NCI-H146 (cell line): Measurements from ENCODE around the gene ANKK1.

ENCODE experiments used
- DNase-seq: peaks from one replicate; lab custom pipeline; 2025; lab: John Stamatoyannopoulos, UW

The ANKK1 gene

DNA sequence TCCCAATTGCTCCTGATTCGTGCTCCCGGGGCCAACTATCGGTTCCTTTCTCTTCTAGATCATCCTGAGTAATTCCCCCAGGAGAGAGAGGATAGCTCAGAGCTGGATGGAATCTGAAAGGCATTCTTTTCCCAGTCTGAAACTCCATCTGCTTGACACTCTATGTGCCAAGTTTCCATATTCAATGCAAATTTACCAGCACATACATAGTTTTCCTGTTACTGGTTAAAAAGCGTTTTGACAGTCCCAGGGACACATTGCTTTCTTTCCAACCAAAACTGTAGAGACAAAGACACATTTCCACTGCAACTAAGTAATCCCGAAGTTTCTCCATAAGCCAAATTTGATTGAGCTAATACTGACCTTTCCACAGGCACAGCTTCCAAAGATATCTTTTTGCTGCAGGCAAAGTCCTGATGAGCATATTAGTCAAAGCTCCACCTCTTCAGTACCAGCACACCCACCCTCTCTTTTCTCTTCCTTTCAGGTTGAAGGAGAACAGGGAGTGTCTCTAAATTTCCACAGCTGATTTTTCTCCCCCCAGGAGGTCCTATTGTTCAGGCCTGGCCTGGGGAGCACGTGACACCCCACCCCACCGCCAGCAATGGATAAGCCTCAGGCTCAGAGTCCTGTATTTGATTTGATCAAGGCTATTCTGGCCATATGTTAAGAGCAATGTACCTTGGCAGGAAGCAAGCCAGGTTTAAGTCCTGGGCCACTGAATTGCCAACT lies 9.7 kb upstream of the ANKK1 start:
- peak; percentile 85 for DNase-seq

DNA sequence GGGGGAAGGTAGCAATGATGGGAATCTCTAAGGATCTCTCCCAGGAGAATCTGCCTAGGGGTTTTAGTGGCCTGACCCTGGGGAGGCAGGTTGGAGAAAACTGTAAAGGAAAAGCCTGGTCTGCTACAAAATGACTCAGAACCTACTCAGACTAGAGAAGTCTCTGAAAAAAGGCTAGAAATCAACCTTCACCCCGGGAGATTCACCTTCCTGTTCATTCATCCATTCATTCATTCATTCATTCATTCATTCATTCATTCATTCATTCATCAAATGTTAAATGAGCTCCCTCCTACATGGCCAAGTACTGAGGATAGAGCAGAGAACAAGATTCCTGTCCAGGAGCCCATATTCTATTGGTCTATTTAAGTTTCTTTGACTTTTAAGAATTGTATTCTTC lies 8.9 kb upstream of the ANKK1 start:
- DNase-seq: no peak

DNA sequence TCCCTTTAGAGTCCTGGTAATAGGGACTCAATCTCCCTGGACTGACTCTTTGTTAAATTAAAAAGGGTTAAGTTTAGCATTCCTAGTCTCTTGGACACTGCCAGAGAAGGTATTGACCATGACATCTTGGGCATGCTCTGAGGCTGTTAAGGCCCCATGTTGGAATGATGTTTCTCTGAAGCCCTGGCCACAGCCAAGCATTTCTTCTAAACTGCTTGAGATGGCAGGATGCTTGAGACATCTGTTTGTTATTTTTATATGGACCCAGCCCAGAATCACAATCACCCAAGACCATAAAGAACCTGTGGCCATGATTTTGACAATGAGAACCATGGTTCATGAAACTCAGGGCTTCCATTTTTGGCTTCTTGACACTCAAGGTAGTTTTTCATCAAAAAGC lies 5.5 kb upstream of the ANKK1 start:
- no peak for DNase-seq

DNA sequence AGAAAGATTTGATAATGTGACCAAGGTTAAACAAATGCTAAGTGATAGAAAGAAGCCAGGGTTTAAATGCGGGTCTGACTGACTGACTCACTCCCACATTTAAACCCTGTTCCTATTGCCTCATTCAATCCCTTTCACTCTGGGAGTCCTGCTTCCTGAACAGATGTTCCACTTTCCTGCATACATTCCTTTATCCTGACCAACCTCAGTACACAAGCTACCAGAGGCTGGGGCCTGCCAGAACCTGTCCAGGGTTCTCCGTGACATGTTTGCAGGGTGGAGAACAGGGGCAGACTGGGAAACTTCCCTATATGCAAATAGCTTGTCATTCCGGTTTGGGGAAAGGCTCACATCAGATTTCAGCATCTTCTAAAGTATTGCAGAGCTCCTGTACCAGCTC lies 3.0 kb upstream of the ANKK1 start:
- peak; percentile 38 for DNase-seq

DNA sequence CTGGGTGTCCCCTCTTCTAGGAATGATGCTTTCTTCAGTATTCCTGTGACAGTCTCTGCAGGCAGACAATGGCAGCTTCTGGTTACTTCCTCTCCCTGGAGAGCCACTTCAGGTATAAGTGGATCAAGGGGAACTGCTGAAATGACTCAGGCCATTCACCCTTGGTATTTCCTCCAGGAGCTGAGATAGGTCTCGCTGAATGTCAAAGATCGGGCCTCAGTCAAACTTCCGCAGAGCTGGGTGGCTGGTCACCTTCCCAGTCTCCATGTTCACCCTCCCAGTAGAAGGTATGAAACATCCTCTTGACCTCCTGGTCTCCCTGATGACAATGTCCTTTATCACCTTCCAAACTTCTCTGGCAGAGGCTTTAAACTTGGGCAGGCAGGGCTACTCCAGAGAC lies 1.8 kb upstream of the ANKK1 start:
- no peak for DNase-seq

DNA sequence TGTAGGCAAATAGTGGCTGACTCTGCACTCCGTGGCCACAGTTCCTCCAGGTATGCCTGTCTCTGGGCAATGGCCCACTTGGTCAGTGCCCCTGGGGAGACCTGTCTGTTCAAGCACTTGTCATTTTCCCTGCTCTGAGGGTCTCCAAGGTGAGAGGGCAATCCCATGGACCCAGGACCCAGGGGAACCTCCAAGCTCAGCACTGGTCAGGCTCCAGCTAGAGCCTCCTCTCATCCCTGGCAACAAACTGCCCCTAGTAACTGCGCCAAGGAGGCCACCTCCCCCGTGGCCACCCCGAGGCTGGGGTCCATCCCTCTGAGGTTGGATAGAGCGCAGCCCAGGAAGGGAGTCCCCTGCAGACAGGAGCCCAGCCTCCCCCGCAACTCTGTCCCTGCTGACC lies 713 bp upstream of the ANKK1 start:
- no peak for DNase-seq

DNA sequence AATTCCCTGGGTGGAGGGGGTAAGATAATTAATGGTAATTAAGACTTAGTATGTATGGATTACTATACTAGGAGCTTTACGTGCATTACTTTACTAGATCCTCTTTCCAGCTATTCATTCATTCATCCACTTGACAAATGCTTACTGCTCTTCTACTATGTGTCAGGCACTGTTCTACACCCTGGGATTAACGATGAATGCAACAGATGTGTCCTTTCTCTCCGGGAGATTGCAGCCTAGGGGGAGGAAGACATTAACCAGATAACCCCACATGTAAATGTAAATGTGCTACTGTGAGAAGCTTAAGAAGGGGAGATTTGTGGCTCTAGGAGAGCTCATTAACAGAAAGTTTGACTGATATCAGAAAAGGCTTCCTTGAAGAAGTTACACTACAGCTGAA lies 1.7 kb downstream of the ANKK1 start:
- no peak for DNase-seq

DNA sequence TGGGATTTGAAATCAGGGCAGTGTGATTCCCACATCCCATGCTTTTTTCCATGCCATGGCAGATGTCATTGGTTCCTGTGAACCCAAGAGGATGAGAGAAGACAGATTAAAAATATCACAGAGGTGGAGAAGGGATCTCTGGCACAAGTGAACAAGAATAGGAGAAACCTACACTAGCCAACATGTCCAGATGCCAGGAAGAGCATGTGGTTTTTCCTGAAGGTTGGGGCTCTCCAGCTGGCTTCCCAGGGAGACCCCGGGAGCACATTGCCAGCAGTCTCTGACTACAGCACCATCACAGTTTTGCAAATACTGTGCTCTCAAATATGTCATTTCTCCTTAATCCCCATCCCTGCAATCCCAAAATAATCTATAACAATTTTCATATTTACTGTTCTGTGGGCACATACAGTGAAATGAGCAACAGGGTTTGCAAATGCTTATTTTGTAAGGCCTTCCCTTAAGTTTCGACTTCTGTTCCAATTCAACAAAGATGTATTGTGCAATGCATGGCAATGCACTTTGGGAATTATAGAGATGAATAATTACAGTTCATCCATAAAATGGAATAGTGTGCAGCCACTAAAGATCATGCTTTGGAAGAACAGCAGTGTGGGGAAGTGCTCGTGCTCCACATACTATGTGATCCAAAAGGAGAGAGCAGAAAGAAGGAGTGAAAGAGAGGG lies 4.8 kb downstream of the ANKK1 start:
- no peak for DNase-seq

DNA sequence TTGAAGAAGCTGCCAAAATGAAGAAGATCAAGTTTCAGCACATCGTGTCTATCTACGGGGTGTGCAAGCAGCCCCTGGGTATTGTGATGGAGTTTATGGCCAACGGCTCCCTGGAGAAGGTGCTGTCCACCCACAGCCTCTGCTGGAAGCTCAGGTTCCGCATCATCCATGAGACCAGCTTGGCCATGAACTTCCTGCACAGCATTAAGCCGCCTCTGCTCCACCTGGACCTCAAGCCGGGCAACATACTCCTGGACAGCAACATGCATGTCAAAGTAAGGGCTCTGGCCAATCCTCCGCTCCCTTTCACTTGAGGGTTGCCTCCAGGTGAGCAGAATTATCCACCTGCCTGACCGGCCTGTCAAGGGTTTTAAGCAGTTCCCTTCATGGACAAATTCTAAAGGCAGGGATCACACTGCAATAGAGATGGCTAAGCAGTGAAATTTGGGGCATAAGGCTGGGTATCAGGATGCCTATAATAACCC lies 6.0 kb downstream of the ANKK1 start:
- peak; percentile 25 for DNase-seq

DNA sequence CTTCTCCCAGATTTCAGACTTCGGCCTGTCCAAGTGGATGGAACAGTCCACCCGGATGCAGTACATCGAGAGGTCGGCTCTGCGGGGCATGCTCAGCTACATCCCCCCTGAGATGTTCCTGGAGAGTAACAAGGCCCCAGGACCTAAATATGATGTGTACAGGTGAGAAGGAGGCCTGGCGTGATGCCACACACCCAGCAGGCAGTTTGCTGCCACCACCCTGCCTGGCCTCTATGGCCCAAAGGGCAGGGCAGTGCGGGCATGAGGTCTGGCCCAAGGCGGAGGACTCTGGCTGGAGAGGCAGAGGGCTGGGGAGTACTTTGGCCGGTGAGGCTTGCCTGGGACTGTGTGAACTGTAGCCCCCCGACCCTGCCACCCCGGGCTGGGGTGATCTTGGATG lies 7.3 kb downstream of the ANKK1 start:
- DNase-seq: no peak

DNA sequence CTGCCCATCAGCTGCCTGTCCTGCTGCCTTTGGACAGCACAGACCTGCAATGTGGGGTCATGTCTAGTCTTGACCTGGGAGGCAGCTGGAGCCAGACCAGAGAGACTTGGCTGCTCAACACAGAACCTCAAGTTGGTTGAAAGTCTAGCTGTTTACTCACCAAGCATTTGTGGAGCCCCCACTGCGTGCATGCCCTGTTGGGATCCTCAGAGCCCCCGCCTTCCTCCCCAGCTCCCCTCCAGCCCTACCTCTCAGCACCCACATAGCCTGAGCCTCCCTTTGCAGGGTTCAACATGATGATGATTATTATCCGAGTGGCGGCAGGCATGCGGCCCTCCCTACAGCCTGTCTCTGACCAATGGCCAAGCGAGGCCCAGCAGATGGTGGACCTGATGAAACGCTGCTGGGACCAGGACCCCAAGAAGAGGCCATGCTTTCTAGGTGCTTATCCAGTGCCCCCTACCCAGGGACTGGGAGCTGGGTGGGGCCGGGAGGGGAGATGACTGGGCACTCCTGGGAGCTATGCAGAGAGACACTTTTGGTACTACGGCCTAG lies 8.3 kb downstream of the ANKK1 start:
- no peak for DNase-seq

DNA sequence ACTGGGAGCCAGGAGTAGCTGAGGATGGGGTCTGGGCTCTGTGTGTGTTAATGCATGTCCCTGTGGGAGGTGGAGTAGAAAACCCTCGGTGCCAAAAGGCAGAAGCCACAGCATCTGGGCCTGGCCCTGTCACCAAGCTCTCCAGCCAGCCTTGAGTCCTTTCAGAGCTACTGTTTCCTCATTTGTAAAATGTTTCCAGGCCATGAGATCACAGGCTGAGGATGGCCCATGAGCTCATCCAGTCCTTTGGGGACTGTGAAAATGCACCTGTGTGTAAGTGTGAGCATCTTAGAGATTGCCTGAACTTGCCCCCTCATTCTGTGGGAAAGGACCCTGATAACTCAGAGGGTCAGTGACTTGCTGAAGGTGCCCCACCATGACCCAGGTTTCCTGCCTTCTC lies 9.1 kb downstream of the ANKK1 start:
- DNase-seq: no peak

DNA sequence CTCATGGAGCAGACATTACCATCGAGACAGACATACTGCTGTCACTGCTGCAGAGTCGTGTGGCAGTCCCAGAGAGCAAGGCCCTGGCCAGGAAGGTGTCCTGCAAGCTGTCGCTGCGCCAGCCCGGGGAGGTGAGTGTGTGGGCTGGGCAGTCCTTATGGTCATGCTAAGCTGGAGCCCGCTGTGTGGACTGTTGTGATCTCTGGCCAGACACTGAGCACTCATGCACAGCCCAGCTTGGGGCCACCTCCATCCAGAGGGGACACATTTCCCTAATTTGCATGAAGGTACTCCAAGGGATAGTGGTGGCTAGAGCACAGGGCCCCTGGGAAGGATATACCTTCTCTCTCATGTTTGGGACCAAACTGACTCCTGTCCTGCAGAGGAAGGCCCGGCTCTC lies 9.6 kb downstream of the ANKK1 start:
- DNase-seq: no peak

DNA sequence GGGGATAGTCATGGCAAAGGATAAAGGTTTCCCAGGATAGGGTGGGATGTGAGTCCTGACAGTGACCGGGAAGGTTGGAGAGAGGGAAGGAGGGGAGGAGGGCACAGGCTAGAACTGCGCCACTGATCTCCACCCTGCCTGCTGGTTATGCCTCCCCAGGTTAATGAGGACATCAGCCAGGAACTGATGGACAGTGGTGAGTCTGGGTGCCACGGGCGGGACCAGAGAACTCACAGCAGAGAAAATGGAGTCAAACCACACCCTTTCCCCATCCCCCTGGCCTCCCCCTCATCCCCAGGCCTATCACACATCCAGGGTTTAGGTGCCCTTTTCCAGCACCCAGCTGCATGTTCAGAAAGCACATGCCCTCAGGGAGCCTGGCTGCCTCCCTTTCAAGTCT lies 10.2 kb downstream of the ANKK1 start:
- no peak for DNase-seq

DNA sequence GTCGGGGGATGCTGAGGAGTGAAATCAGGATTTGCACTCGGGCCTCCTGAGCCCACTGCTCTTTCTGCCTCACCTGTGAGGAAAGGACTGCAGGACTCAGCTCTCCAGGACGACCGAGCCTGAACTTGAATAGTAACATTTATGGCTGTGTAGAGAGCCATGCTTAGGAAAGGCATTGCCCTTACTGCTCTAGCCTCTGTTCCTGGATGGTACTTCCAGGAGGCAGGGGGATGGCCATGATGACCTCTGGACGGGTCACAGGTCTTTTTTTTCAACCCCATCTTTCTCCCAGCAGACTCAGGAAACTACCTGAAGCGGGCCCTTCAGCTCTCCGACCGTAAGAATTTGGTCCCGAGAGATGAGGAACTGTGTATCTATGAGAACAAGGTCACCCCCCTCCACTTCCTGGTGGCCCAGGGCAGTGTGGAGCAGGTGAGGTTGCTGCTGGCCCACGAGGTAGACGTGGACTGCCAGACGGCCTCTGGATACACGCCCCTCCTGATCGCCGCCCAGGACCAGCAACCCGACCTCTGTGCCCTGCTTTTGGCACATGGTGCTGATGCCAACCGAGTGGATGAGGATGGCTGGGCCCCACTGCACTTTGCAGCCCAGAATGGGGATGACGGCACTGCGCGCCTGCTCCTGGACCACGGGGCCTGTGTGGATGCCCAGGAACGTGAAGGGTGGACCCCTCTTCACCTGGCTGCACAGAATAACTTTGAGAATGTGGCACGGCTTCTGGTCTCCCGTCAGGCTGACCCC lies 11.3 kb downstream of the ANKK1 start:
- DNase-seq: no peak

DNA sequence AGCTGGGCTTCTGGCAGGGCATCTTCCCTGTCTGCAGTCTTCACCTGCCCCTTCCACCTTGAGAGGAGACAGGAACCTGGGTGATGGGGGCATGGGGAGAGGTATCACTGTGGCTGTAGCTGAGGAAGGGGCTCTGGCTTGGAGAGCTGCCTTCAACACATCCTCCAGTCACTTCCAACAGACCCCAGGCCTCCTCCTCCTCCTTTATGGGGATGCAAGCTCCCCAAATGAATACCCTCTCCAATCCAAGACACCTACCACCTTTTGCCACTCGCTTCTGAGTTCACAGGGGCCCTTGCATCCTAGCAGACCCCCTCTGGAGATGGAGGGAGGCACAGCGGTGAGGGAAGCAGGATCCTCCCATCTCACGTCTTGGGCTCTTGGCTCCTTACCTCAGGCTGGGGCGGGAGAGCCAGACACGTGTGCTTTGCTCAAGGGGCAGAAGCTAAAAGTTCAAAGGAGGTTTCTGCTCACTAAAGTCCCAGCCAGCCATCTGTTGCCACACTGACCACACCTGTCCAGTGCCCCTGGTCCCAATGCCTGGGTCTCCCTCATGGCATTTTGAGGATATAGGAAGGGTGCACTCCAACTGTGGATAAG lies 13.2 kb downstream of the ANKK1 start:
- no peak for DNase-seq

DNA sequence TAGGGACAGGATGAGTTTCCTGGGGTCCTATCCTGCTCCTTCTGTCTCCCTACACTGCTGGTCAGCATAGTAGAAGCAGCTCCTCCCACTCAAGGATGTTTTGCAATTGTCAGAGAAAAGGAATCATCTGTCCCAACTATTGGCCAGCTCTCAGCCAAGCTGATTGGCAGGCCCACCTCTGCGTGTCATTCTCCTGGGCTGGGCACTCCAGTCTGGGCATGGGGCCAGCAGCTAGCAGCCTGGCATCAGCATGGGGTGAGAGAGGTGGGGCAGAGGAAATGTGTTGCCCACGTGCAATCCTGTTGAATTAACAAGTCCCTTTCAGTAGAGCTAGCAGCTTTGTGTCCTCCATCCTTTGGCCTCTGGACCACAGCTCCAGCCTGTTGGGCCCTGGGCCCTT lies 14.1 kb downstream of the ANKK1 start:
- peak; percentile 60 for DNase-seq

DNA sequence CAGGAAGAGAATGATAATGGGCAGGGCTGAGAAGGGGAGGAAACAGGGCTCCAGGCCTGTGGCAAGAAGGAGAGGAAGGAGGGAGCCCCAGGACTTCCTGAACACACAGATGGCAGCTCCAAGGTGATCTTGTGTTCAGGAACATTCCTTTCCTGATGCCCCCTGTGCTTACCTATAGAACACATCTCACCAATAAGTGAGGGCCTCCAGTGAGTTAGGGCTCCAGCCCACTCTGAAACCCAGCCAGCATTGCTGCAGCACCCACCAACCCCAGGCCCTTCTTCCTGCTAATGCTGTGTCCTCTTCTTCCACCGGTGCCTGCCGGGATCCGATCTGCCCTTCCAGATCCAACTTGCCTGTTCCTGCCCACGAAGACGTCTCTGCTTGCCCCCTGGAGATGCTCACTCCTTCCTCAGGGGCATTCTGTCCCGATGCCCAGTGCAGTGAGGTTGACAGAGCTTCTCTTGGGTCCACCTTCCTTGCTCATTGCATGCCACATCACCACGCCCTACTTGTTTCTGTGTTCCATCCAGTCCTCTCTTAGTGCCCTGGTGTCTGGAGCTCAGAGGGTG lies 17.4 kb downstream of the ANKK1 start:
- DNase-seq: no peak

DNA sequence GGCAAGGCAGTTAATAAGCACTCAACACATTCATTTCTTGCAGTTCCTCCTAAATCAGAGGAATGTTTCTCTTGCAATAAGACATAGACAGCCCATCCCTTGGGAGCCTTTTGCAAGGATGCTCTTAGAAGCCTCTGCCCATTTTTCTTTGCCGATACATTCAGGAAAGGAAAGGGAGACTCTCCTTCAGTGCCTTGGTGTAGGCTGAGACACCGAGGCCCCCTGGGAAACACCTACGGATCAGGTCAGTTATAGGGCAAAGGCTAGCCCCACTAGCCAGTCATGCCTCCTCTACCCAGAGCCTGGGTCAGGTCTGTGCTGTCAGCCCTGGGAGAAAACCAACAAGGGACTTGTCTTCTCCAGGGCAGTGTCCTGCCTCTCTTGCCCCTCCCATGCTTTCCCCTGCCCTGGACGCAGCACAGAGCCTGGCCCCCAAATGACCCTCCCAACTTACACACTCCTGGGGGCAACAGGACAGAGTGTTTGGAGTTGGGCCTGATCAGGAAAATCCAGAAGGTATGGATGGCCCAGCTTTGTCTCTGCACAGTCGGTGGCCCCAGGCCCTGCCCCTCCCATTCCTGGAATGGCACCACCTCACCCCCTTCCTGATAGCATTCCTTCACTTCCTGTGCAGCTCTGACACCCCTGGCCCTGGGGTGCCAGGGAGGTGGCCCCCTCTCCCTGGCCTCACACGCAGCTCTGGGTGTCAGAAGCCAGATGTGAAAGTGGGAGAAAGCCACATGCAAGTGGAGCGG lies 18.3 kb downstream of the ANKK1 start:
- DNase-seq: no peak

DNA sequence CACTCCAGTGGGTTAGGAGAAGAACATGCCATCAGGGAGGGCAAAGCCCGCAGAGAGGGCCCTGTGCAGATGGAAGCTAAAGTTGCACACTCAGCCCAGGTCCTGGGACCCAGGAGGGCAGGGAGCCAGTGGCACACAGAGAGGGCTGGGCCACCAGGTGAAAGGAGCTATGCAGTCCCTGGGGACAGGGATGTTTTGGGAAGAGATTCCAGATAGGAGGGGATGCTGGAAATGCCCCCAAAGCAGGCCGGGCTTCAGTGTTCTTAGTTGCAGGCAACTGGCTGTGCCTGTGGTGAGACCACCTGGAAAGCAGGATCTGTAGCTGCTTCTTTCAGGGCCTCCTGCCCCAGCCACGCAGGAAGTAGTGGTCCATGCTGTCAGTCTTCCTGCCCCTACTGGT lies 19.6 kb downstream of the ANKK1 start:
- no peak for DNase-seq

DNA sequence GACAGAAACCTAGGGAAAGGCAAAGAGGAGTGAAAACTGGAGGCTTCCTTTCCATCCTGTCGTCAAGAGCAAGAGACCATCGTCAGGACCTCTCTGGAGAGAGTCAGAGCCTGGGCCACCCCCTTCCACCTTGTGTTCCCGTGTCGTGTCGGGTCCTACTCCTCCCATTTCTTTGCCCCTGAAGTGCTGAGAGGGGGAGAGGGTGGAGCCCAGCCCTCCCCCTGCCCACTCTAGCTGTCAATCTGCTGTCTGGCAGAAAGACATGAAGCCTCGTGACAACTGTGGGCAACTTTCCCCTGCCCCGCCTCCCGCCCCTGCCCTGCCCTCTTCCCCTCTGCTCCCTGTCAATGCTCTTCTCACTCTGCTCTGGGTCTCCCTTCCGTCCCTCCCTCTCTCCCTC lies 20.6 kb downstream of the ANKK1 start:
- no peak for DNase-seq
